ENCODE measurements around the gene INTS15. TPM values are rescaled to one million over a fixed set of nuclear protein-coding genes. Genes with fewer than 3 reads are reported as not detected.

Gene INTS15
- total RNA-seq, 6 donors from 2014 or later = 23.4 to 61.8 (median 35.4) TPM

DNA sequence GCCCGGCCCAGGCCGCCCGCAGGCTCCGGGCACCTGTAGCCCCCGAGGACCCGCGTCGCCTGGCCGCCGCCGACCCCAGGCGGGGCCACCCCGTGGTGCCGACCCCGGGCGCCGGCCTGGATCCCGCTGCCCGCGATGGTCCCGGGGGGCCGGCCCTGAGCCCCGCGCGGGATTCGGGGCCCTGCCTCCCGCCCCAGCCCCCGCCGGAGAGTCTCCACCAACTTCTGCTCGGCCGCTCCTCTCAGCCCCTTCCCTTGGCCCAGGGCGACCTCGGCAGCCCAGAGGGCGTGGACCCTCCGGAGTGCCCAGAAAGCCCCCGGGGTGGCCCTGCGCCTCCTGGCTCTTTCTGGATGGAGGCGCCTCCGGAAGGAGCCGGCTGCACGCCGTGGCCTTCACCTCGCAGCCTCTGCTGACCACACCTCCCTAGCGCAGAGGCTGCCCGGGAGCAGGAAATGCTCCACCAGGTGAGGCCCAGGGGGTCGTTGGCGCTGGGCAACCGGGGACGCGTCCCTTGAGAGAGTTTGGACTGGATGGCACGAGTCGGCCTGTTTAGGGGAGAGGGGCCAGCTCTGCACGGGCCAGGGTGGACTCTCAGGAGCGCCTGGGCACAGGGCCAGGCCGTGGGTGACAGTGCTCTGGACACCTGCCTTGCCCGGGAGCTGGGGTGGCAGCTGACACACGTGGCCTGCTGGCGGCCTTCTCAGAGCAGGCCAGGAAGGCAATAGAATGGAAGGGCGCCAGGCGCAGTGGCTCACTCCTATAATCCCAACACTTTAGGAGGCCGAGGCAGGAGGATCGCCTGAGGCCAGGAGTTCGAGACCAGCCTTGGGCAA is 26.1 kb downstream of the INTS15 start:
- H3K27ac ChIP-seq = peak overlapping the region in 1 of 4 donors; percentile 64
- WGBS, 2 donors = 21 to 63% methylated on average over 6 to 25 of the region's 63 CpGs
- no peak for TF ChIP-seq POLR2AphosphoS5 (IDR thresholded peaks at IDR 0.05)
- TF ChIP-seq, protein P1, sequence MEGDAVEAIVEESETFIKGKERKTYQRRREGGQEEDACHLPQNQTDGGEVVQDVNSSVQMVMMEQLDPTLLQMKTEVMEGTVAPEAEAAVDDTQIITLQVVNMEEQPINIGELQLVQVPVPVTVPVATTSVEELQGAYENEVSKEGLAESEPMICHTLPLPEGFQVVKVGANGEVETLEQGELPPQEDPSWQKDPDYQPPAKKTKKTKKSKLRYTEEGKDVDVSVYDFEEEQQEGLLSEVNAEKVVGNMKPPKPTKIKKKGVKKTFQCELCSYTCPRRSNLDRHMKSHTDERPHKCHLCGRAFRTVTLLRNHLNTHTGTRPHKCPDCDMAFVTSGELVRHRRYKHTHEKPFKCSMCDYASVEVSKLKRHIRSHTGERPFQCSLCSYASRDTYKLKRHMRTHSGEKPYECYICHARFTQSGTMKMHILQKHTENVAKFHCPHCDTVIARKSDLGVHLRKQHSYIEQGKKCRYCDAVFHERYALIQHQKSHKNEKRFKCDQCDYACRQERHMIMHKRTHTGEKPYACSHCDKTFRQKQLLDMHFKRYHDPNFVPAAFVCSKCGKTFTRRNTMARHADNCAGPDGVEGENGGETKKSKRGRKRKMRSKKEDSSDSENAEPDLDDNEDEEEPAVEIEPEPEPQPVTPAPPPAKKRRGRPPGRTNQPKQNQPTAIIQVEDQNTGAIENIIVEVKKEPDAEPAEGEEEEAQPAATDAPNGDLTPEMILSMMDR (IDR thresholded peaks at IDR 0.05) = no peak
- no peak for TF ChIP-seq POLR2A (IDR thresholded peaks at IDR 0.05)
- no peak for TF ChIP-seq EP300 (IDR thresholded peaks at IDR 0.05)
- ATAC-seq (ENCODE audit: low FRiP score in 2 of 2) = peak in 1 of 2 donors; percentile 45
- H3K4me3 ChIP-seq = peak overlapping the region; percentile 63 to 80 (median 72)
- H3K27me3 ChIP-seq = peaks cover 0 to 4% (median 0%) of the 10 kb centered on the region in 4 donors
- peaks cover 0 to 3% (median 0%) of the 10 kb centered on the region in 4 donors for H3K36me3 ChIP-seq
- peak in 1 of 2 donors; percentile 83 for DNase-seq
- peaks cover 12 to 15% (median 13%) of the 10 kb centered on the region in 4 donors for H3K4me1 ChIP-seq
- H3K9me3 ChIP-seq = no peaks in the 10 kb centered on the region

DNA sequence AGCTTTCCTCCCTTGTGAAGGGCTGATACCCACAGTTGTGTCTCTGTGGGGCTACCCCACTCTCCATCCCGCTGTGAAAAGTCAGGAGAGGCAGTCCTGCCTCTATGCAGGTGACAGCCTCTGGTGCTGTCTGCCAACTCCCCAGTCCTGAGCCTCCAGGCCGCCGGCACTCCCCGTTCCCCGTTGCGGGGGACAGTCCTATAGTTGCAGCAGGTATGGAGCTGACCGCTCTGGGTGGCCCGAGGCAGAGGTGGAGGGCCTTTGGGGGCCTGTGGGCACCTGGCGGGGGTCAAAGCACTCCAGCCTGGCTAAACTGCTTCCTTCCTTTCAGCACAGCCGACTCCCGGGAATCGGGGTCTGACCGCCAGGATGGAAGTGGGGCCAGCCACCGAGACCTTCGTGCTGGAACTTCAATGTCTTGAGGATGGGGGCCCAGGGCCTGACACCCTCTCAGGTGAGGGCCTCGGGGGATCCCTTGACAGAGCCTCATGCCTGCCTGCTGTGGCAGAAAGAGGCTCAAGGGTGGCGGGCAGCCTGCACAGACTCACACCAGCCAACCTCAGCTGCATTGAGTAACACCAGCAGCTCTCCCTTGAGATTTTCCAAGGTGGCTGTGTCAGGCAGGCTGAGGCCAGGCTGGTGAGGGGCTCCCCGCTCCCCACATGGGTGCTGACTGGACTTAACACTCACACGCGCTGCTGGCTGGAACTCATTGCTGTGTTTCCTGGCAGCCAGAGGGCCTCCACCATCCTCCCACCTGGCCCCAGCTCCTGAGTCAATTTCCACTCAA is 27.2 kb downstream of the INTS15 start:
- H3K27ac ChIP-seq = no peak overlapping the region
- H3K36me3 ChIP-seq = peaks cover 0 to 14% (median 9%) of the 10 kb centered on the region in 4 donors
- TF ChIP-seq, protein P1 (IDR thresholded peaks at IDR 0.05) = no peak
- no peak overlapping the region for H3K4me3 ChIP-seq
- ATAC-seq (ENCODE audit: low FRiP score in 2 of 2) = peak; percentile 15 to 16
- DNase-seq = peak in 1 of 2 donors; percentile 75
- peaks cover 0 to 4% (median 0%) of the 10 kb centered on the region in 4 donors for H3K27me3 ChIP-seq
- H3K4me1 ChIP-seq = peaks cover 12 to 15% (median 14%) of the 10 kb centered on the region in 4 donors
- H3K9me3 ChIP-seq = no peaks in the 10 kb centered on the region
- 94% methylated on average over 2 to 16 of the region's 20 CpGs for WGBS, 2 donors

GRCh38 chr7:6618621-6619020 is 28.8 kb downstream of the INTS15 start:
- Histone ChIP-seq H3K4me1 (peaks cover 12 to 18% (median 14%) of the 10 kb centered on the region in 4 donors), H3K9me3 (no peaks in the 10 kb centered on the region), H3K36me3 (peaks cover 0 to 29% (median 15%) of the 10 kb centered on the region in 4 donors), H3K27ac (no peak overlapping the region), H3K27me3 (peaks cover 0 to 4% (median 0%) of the 10 kb centered on the region in 4 donors), H3K4me3 (no peak overlapping the region)
- no peak for TF ChIP-seq EP300 (IDR thresholded peaks at IDR 0.05)
- no peak for TF ChIP-seq POLR2AphosphoS5 (IDR thresholded peaks at IDR 0.05)
- TF ChIP-seq, protein P1 (IDR thresholded peaks at IDR 0.05) = no peak
- TF ChIP-seq POLR2A (IDR thresholded peaks at IDR 0.05) = no peak
- ATAC-seq (ENCODE audit: low FRiP score in 2 of 2) = no peak
- DNase-seq = no peak
- 70 to 92% methylated on average over 4 of the region's 4 CpGs for WGBS, 2 donors

DNA sequence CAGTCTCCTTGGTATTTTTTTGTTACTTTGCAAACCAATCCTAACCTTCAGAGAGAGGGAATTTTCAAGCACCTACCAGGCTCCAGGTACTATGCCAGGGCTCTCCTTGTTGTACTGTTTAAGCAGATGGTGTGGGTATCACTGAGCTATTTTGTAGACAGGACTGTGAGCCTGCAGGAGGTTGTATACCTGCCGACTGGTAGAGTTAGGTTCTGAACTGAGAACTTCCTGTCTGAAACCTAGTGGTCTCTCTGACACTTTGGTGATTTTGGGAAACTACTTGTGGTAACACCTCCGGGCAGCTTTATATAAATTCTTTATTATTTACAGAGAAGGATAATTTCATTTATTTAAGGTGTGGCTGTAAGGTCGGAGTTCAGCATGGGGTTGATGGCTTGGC is 30.1 kb downstream of the INTS15 start:
- Histone ChIP-seq H3K4me1 (peaks cover 9 to 17% (median 11%) of the 10 kb centered on the region in 4 donors), H3K27ac (no peak overlapping the region), H3K27me3 (peaks cover 0 to 4% (median 0%) of the 10 kb centered on the region in 4 donors), H3K9me3 (no peaks in the 10 kb centered on the region), H3K4me3 (no peak overlapping the region), H3K36me3 (peaks cover 0 to 32% (median 17%) of the 10 kb centered on the region in 4 donors)
- ATAC-seq (ENCODE audit: low FRiP score in 2 of 2) (no peak), DNase-seq (no peak)
- TF ChIP-seq EP300 (IDR thresholded peaks at IDR 0.05) (no peak), POLR2A (IDR thresholded peaks at IDR 0.05) (no peak), POLR2AphosphoS5 (IDR thresholded peaks at IDR 0.05) (no peak)
- TF ChIP-seq, protein P1 (IDR thresholded peaks at IDR 0.05) = no peak
- WGBS, 2 donors = 81 to 89% methylated on average over 3 of the region's 3 CpGs

All from upper lobe of left lung (tissue), 6 donors.